ENCODE measurements around the gene ASTE1.

Gene ASTE1

GRCh38 chr3:130990282-130990681 is 36.3 kb downstream of the ASTE1 start:
- no peaks in the 10 kb centered on the region for H3K4me1 ChIP-seq (ENCODE audit: control insufficient read depth, insufficient read depth, low read length)
- no peaks in the 10 kb centered on the region for H3K9me3 ChIP-seq (ENCODE audit: control insufficient read depth, insufficient read depth, low read depth, low read length)
- H3K36me3 ChIP-seq (ENCODE audit: control insufficient read depth in 2 of 2, insufficient read depth in 1 of 2, low read length in 2 of 2) = peaks cover 0 to 17% of the 10 kb centered on the region in 2 experiments; a peak in 1 of 3 replicates
- CTCF ChIA-PET = interaction anchor here (0.7 kb wide), 1 partner anchor 1794 kb away, joined by 3 read pairs; no protein-coding TSS in a partner anchor
- H3K27ac ChIP-seq (ENCODE audit: extremely low read depth, low read depth, low read length) = no peak overlapping the region
- H3K4me3 ChIP-seq (ENCODE audit: low read depth, low read length) = no peak overlapping the region
- POLR2A ChIA-PET = no interaction called here
- TF ChIP-seq ZNF664 (tag by site-specific recombination; IDR thresholded peaks at IDR 0.05) = no peak
- no peak for TF ChIP-seq OVOL3 (tag by site-specific recombination; IDR thresholded peaks at IDR 0.05)
- TF ChIP-seq KLF10 (tag by site-specific recombination; IDR thresholded peaks at IDR 0.05) = no peak
- TF ChIP-seq ZNF398 (tag by site-specific recombination; IDR thresholded peaks at IDR 0.05) = no peak
- no peak for TF ChIP-seq ZXDB (tag by site-specific recombination; IDR thresholded peaks at IDR 0.05)
- TF ChIP-seq ZNF416 (tag by site-specific recombination; IDR thresholded peaks at IDR 0.05) = no peak
- TF ChIP-seq ZSCAN16 (tag by site-specific recombination; IDR thresholded peaks at IDR 0.05) = no peak
- no peak for TF ChIP-seq KLF1 (tag by site-specific recombination; IDR thresholded peaks at IDR 0.05)
- no peak for TF ChIP-seq PRDM10 (tag by site-specific recombination; IDR thresholded peaks at IDR 0.05)
- TF ChIP-seq ZNF747 (tag by site-specific recombination; IDR thresholded peaks at IDR 0.05) = no peak
- no peak for TF ChIP-seq ZNF184 (tag by site-specific recombination; IDR thresholded peaks at IDR 0.05)
- TF ChIP-seq ZNF513 (tag by site-specific recombination; IDR thresholded peaks at IDR 0.05) = no peak
- no peak for TF ChIP-seq ZNF341 (tag by site-specific recombination; IDR thresholded peaks at IDR 0.05; ENCODE audit: low read depth)
- TF ChIP-seq ZNF561 (tag by site-specific recombination; IDR thresholded peaks at IDR 0.05; ENCODE audit: borderline replicate concordance) = no peak
- no peak for TF ChIP-seq ZNF362 (tag by site-specific recombination; IDR thresholded peaks at IDR 0.05)

GRCh38 chr3:130981469-130981868 is 45.2 kb downstream of the ASTE1 start:
- H3K4me1 ChIP-seq (ENCODE audit: control insufficient read depth, insufficient read depth, low read length) = no peaks in the 10 kb centered on the region
- no peak for TF ChIP-seq ZNF292 (tag by site-specific recombination; IDR thresholded peaks at IDR 0.05; ENCODE audit: borderline replicate concordance, low read depth)
- TF ChIP-seq SCRT1 (tag by site-specific recombination; IDR thresholded peaks at IDR 0.05; ENCODE audit: borderline replicate concordance) = no peak
- no peak for TF ChIP-seq ZNF560 (tag by site-specific recombination; IDR thresholded peaks at IDR 0.05; ENCODE audit: borderline replicate concordance)
- TF ChIP-seq ZEB2 (tag by site-specific recombination; IDR thresholded peaks at IDR 0.05) = no peak
- TF ChIP-seq ZNF677 (tag by site-specific recombination; IDR thresholded peaks at IDR 0.05) = no peak
- TF ChIP-seq ZSCAN16 (tag by site-specific recombination; IDR thresholded peaks at IDR 0.05) = no peak
- TF ChIP-seq ELK4 (IDR thresholded peaks at IDR 0.05; ENCODE audit: borderline replicate concordance, low read depth, low read length) = no peak
- TF ChIP-seq ZNF416 (tag by site-specific recombination; IDR thresholded peaks at IDR 0.05) = no peak
- TF ChIP-seq ZNF37A (tag by site-specific recombination; IDR thresholded peaks at IDR 0.05) = no peak
- no peaks in the 10 kb centered on the region for H3K9me3 ChIP-seq (ENCODE audit: control insufficient read depth, insufficient read depth, low read depth, low read length)
- CTCF ChIA-PET = no interaction called here
- H3K36me3 ChIP-seq (ENCODE audit: control insufficient read depth in 2 of 2, insufficient read depth in 1 of 2, low read length in 2 of 2) = peaks cover 0 to 3% of the 10 kb centered on the region in 2 experiments; a peak in 1 of 3 replicates
- no peak overlapping the region for H3K4me3 ChIP-seq (ENCODE audit: low read depth, low read length)
- POLR2A ChIA-PET = no interaction called here
- H3K27ac ChIP-seq (ENCODE audit: extremely low read depth, low read depth, low read length) = no peak overlapping the region
